Gastrocnemius medialis (tissue), 4 donors: Measurements from ENCODE around the gene NRF1. TPM values are rescaled to one million over a fixed set of nuclear protein-coding genes. Genes with fewer than 3 reads are reported as not detected.
A peak's percentile ranks its signal among the peaks of the same experiment; 100 is the strongest.
"Not testable (repeated sequence)": the region's sequence is repeated elsewhere in the genome, so short reads cannot be mapped to it uniquely, and the experiment has no call there.

Experiments
- ATAC-seq, 2 donors: fragments of 150-250 bp; one replicate each; pipeline ENCODE4 v1.9.1; 2016
- DNase-seq, 2 donors: peaks; one replicate each; pipeline ENCODE4 v3.0.0-alpha.2; 2019
- H3K27ac ChIP-seq, 4 donors: fragments of 200-600 bp; sonication (generic); 1 replicate in 1 of 4; 2 replicates in 3 of 4; pipeline ENCODE4 v1.5.1; 2016 to 2018; ENCODE audit warnings: mild to moderate bottlenecking in 2 of 4, moderate library complexity in 1 of 4
- H3K27me3 ChIP-seq, 3 donors: fragments of 200-600 bp; sonication (generic) in 2 of 3; 1 replicate in 1 of 3; 2 replicates in 2 of 3; pipeline versions ENCODE4 v1.5.1 to v1.6.0; 2016 to 2019; ENCODE audit warnings: mild to moderate bottlenecking in 1 of 3, moderate library complexity in 1 of 3
- H3K36me3 ChIP-seq, 2 donors: fragments of 200-600 bp; sonication (generic) in 1 of 2; one replicate each; pipeline ENCODE4 v1.5.1; 2017 to 2018
- H3K4me1 ChIP-seq, 2 donors: fragments of 200-600 bp; sonication (generic) in 1 of 2; one replicate each; pipeline ENCODE4 v1.5.1; 2016 to 2017; ENCODE audit warnings: mild to moderate bottlenecking in 2 of 2
- H3K4me3 ChIP-seq, 4 donors: fragments of 200-600 bp; sonication (generic) in 3 of 4; 1 replicate in 1 of 4; 2 replicates in 3 of 4; pipeline ENCODE4 v1.5.1; 2016 to 2019; ENCODE audit warnings: mild to moderate bottlenecking in 2 of 4
- H3K9me3 ChIP-seq, 3 donors: fragments of 200-600 bp; sonication (generic) in 2 of 3; 1 replicate in 1 of 3; 2 replicates in 2 of 3; pipeline ENCODE4 v1.5.1; 2016 to 2019
- POLR2A ChIP-seq, 2 donors: fragments of 450-650 bp; IDR thresholded peaks; one replicate each; pipeline ENCODE4 v1.6.1; 2017; ENCODE audit warnings: antibody characterized with exemption in 2 of 2, mild to moderate bottlenecking in 2 of 2, moderate library complexity in 2 of 2
- in situ Hi-C, 4 donors: fragments of 200-750 bp; cut with MboI; loops; one replicate each; pipeline versions ENCODE4 v1.15.0 to v1.8.0; 2017; ENCODE audit warnings: low sequenced_read_pairs in 4 of 4
- intact Hi-C: fragments of 100-400 bp; cut with DNase I; formaldehyde crosslinking; loops from one replicate; pipeline ENCODE4 v1.15.1; 2023; ENCODE audit warnings: low total_unique reads
- total RNA-seq, 4 donors: library from RNA; depleted of rRNA; stranded (reverse); fragments of >200 nt; gene quantifications; one replicate each; pipeline versions ENCODE4 v1.1.0 to v1.2.3, GENCODE V29; 2016
- TF ChIP-seq, protein P1 (sequence below), 5 experiments: fragments of 450-650 bp in 3 of 5; fragments of 200-600 bp in 2 of 5; sonication (generic) in 2 of 5; IDR thresholded peaks in 4 of 5; conservative IDR thresholded peaks in 1 of 5; 1 replicate in 4 of 5; 2 replicates in 1 of 5; pipeline ENCODE4 v1.5.1; 2016 to 2019; ENCODE audit warnings: antibody characterized with exemption in 5 of 5, mild to moderate bottlenecking in 3 of 5, moderate library complexity in 3 of 5

The NRF1 gene
- total RNA-seq, 4 donors from 2014 or later, result 11.3 to 26.3 (median 18.0) TPM

DNA sequence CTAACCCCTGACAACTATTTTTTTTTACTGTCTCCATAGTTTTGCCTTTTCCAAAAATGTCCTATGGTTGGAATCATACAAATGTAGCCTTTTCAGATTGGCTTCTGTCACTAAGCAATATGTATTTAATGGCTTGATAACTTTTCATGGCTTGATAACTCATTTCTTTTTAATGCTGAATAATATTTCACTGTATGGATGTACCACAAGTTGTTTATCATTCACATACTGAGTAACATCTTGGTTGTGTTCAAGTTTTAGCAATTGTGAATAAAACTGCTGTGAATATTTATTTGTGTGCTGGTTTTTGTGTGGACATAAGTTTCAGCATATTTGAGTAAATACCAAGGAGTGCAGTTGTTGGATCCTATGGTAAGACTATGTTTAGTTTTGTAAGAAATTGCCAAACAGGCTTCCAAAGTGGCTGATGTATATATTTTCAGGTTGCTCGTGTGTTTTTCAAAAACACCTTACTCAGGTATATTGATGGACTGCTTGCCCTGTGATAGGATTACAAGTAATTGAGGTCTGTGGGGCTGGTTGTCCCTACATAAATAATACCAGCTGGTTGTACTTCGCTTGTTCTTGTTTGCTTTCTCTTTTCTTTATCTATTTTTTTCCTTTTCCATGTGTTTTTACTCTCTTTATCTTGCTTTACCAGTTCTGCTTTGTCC is 23.0 kb downstream of the NRF1 start:
- DNase-seq (no peak), ATAC-seq (no peak)
- H3K27ac ChIP-seq, result no peak overlapping the region
- no peak for TF ChIP-seq POLR2A (IDR thresholded peaks at IDR 0.05)
- TF ChIP-seq, protein P1, sequence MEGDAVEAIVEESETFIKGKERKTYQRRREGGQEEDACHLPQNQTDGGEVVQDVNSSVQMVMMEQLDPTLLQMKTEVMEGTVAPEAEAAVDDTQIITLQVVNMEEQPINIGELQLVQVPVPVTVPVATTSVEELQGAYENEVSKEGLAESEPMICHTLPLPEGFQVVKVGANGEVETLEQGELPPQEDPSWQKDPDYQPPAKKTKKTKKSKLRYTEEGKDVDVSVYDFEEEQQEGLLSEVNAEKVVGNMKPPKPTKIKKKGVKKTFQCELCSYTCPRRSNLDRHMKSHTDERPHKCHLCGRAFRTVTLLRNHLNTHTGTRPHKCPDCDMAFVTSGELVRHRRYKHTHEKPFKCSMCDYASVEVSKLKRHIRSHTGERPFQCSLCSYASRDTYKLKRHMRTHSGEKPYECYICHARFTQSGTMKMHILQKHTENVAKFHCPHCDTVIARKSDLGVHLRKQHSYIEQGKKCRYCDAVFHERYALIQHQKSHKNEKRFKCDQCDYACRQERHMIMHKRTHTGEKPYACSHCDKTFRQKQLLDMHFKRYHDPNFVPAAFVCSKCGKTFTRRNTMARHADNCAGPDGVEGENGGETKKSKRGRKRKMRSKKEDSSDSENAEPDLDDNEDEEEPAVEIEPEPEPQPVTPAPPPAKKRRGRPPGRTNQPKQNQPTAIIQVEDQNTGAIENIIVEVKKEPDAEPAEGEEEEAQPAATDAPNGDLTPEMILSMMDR (IDR thresholded peaks at IDR 0.05 in 4 of 5, conservative IDR thresholded peaks at IDR 0.05 in 1 of 5), result no peak
- H3K36me3 ChIP-seq, result no peaks in the 10 kb centered on the region
- intact Hi-C loops, result loop anchor here (10.0 kb wide), 1 partner anchor 50 kb away; no protein-coding TSS in a partner anchor
- no peaks in the 10 kb centered on the region for H3K27me3 ChIP-seq
- H3K9me3 ChIP-seq, result no peaks in the 10 kb centered on the region
- in situ Hi-C loops, result loop anchor here in 3 of 4 donors (25.0 kb wide), 2 partner anchors 272 to 378 kb away; no protein-coding TSS in a partner anchor
- no peak overlapping the region for H3K4me3 ChIP-seq
- H3K4me1 ChIP-seq, result peaks cover 9 to 14% of the 10 kb centered on the region in 2 donors

DNA sequence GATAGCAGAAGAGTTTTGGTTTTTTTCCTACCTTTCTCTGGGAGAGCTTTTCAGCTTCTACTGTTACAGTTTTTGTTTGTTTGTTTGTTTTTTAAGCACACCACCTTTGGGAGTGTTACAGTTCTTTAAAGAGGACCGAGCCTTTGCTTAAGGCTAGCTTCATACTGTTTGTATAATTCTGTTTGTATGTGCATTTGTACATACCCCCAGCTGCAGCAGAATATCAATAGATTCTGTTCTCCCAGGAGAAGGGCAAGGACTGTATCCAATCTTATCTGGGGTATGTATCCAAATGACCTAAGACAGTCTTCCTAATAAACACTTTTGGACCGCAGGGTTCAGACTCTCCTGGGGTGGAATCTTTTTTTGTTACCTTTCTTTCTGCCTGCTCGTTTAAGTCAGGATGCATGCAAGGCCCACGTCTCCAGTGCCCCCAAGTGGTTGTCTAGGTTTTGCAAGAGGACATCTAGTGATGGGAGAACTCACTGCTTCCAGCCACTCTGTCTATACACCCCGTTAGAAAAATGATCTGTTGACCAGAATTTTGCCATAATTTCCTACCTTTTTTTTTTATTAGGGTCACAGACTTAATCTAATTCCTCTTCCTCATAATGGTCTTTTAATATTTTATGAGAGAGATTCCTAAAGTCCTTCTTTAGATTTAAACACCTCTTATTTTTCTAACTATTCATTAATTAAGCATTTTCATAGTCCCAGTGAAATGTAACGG is 23.9 kb downstream of the NRF1 start:
- TF ChIP-seq, protein P1 (IDR thresholded peaks at IDR 0.05 in 4 of 5, conservative IDR thresholded peaks at IDR 0.05 in 1 of 5), result peak; percentile 33 to 80 (median 63)
- no peak for TF ChIP-seq POLR2A (IDR thresholded peaks at IDR 0.05)
- intact Hi-C loops (loop anchor here (10.0 kb wide), 1 partner anchor 51 kb away; no protein-coding TSS in a partner anchor), in situ Hi-C loops (loop anchor here in 3 of 4 donors (25.0 kb wide), 2 partner anchors 273 to 377 kb away; no protein-coding TSS in a partner anchor)
- Histone ChIP-seq H3K27me3 (no peaks in the 10 kb centered on the region), H3K27ac (no peak overlapping the region), H3K4me1 (peaks cover 9 to 10% of the 10 kb centered on the region in 2 donors), H3K9me3 (no peaks in the 10 kb centered on the region), H3K36me3 (no peaks in the 10 kb centered on the region), H3K4me3 (no peak overlapping the region)
- DNase-seq (peak; percentile 7 to 46), ATAC-seq (peak; percentile 70 to 94)

DNA sequence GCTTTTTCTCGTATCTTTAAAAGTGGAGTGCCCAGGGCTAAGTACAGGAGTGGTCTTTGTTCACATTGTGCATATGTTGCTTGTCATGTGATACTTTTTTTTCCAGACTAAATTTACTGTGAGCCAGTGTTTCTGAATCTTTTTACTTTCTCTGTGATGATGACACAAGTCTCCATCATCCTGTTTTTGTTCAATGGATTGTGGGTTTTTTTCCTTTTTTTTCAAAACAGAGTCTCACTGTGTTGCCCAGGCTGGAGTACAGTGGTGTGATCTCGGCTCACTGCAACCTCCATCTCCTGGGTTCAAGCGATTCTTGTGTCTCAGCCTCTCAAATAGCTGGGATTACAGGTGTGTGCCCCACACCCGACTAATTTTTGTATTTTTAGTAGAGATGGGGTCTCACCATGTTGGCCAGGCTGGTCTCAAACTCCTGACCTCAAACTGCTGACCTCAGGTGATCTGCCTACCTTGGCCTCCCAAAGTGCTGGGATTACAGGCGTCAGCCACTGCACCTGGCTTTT is 24.6 kb downstream of the NRF1 start:
- intact Hi-C loops, result loop anchor here (10.0 kb wide), 1 partner anchor 51 kb away; no protein-coding TSS in a partner anchor
- DNase-seq, H3K36me3 ChIP-seq, H3K4me3 ChIP-seq, H3K27ac ChIP-seq, ATAC-seq, H3K9me3 ChIP-seq, H3K27me3 ChIP-seq: not testable (repeated sequence)
- peaks cover 9 to 10% of the 10 kb centered on the region in 2 donors for H3K4me1 ChIP-seq
- in situ Hi-C loops, result loop anchor here in 3 of 4 donors (25.0 kb wide), 2 partner anchors 274 to 376 kb away; no protein-coding TSS in a partner anchor

DNA sequence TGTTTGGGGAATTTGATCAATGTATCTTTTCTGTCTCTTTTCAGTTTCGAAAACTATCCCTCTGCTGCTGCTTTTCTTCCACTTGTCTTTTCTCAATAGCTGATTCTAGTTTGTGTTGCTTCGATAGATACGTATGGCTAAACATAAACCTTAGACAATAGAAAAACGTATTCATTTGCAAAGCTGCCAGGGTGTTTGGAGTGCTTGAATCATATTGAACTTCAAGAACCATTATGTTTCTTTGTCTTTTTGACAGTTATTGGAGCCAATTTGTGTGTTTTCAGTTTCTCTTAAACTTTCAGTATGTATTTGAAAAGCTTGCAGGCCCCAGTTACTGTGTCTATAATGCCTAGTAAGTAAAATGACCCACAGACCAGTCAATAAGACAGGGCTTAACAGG is 25.1 kb downstream of the NRF1 start:
- intact Hi-C loops, result loop anchor here (10.0 kb wide), 1 partner anchor 52 kb away; no protein-coding TSS in a partner anchor
- no peaks in the 10 kb centered on the region for H3K36me3 ChIP-seq
- DNase-seq (no peak), ATAC-seq (no peak)
- in situ Hi-C loops, result loop anchor here in 3 of 4 donors (25.0 kb wide), 2 partner anchors 274 to 376 kb away; no protein-coding TSS in a partner anchor
- no peak for TF ChIP-seq POLR2A (IDR thresholded peaks at IDR 0.05)
- TF ChIP-seq, protein P1 (IDR thresholded peaks at IDR 0.05 in 4 of 5, conservative IDR thresholded peaks at IDR 0.05 in 1 of 5), result no peak
- no peak overlapping the region for H3K4me3 ChIP-seq
- peaks cover 9 to 10% of the 10 kb centered on the region in 2 donors for H3K4me1 ChIP-seq
- no peaks in the 10 kb centered on the region for H3K27me3 ChIP-seq
- no peak overlapping the region for H3K27ac ChIP-seq
- no peaks in the 10 kb centered on the region for H3K9me3 ChIP-seq
